ENCODE measurements around the gene NKAIN2. TPM values are rescaled to one million over a fixed set of nuclear protein-coding genes. Genes with fewer than 3 reads are reported as not detected.

NKAIN2 gene
- total RNA-seq, 1 donor from 2014 or later: not detected

GRCh38 chr6:124470803-124471202, 667.1 kb downstream of the NKAIN2 start:
- ATAC-seq (no peak), DNase-seq (no peak)
- Histone ChIP-seq H3K27ac (no peak overlapping the region), H3K9me3 (no peaks in the 10 kb centered on the region), H3K36me3 (no peaks in the 10 kb centered on the region), H3K27me3 (no peaks in the 10 kb centered on the region), H3K4me1 (no peaks in the 10 kb centered on the region), H3K4me3 (no peak overlapping the region)
- no peak for TF ChIP-seq CTCF (IDR thresholded peaks at IDR 0.05)
- intact Hi-C loops (cut with DNase I): no loop called here

GRCh38 chr6:124475176-124475575, 671.5 kb downstream of the NKAIN2 start:
- no peaks in the 10 kb centered on the region for H3K4me1 ChIP-seq
- no peak for ATAC-seq
- TF ChIP-seq CTCF (IDR thresholded peaks at IDR 0.05): no peak

GRCh38 chr6:124478906-124479305, 675.2 kb downstream of the NKAIN2 start:
- no peaks in the 10 kb centered on the region for H3K27me3 ChIP-seq
- intact Hi-C loops (cut with DNase I): no loop called here

More at GRCh38 chr6:124475176-124475575, 671.5 kb downstream of the NKAIN2 start:
- H3K27ac ChIP-seq: no peak overlapping the region
- H3K9me3 ChIP-seq: no peaks in the 10 kb centered on the region
- DNase-seq: no peak
- no peaks in the 10 kb centered on the region for H3K36me3 ChIP-seq
- intact Hi-C loops (cut with DNase I): no loop called here
- no peaks in the 10 kb centered on the region for H3K27me3 ChIP-seq
- no peak overlapping the region for H3K4me3 ChIP-seq

GRCh38 chr6:124479991-124480430, 676.3 kb downstream of the NKAIN2 start:
- DNase-seq: no peak
- no peaks in the 10 kb centered on the region for H3K27me3 ChIP-seq
- ATAC-seq: peak; percentile 61

More at GRCh38 chr6:124478906-124479305, 675.2 kb downstream of the NKAIN2 start:
- ATAC-seq (no peak), DNase-seq (no peak)
- no peaks in the 10 kb centered on the region for H3K36me3 ChIP-seq
- no peaks in the 10 kb centered on the region for H3K4me1 ChIP-seq
- no peak overlapping the region for H3K4me3 ChIP-seq
- no peak for TF ChIP-seq CTCF (IDR thresholded peaks at IDR 0.05)
- H3K9me3 ChIP-seq: no peaks in the 10 kb centered on the region
- no peak overlapping the region for H3K27ac ChIP-seq

GRCh38 chr6:124482071-124482491, 678.4 kb downstream of the NKAIN2 start:
- ATAC-seq (no peak), DNase-seq (no peak)
- H3K4me1 ChIP-seq: no peaks in the 10 kb centered on the region
- TF ChIP-seq CTCF (IDR thresholded peaks at IDR 0.05): no peak
- no peaks in the 10 kb centered on the region for H3K27me3 ChIP-seq
- no peaks in the 10 kb centered on the region for H3K9me3 ChIP-seq
- intact Hi-C loops (cut with DNase I): no loop called here
- H3K36me3 ChIP-seq: no peaks in the 10 kb centered on the region
- H3K4me3 ChIP-seq: no peak overlapping the region
- H3K27ac ChIP-seq: no peak overlapping the region

More at GRCh38 chr6:124479991-124480430, 676.3 kb downstream of the NKAIN2 start:
- Histone ChIP-seq H3K4me3 (no peak overlapping the region), H3K4me1 (no peaks in the 10 kb centered on the region), H3K36me3 (no peaks in the 10 kb centered on the region), H3K27ac (no peak overlapping the region), H3K9me3 (no peaks in the 10 kb centered on the region)
- no peak for TF ChIP-seq CTCF (IDR thresholded peaks at IDR 0.05)
- intact Hi-C loops (cut with DNase I): no loop called here
